Raji (cell line): Measurements from ENCODE around the gene SBK2.

Experiments used
- POLR2A ChIP-seq: IDR thresholded peaks from 2 replicates; pipeline ENCODE4 v1.6.1; 2011; ENCODE audit warnings: low read depth, low read length, control low read depth; ENCODE audit not compliant: insufficient read depth

The SBK2 gene

DNA sequence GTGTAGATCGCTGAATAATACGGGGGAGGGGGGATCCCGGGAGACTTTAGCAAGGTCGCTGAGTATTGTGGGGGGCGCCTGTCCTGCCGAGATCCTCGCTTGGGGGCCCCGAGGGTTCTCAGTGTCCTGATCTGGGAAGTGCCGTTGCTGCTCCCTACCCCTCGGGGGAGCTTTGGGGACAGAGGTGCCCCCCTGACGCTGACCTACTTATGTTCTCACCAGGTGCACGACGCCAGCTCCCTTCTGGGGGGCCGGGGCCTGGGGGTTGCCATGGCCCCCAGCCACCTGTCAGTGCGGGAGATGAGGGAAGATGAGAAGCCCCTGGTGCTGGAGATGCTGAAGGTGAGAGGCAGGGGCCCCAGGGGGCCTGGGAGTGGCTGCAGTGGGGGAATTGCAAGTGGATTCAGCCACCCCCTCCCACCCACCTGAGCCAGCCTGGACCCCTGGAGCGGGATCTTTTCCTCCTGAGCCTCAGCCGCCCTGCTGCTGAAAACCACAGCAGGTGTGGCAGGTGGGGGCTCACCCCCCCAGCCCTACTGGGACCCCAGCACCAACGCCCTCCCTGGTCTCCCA lies 51.4 kb downstream of the SBK2 start:
- no peak for TF ChIP-seq POLR2A

DNA sequence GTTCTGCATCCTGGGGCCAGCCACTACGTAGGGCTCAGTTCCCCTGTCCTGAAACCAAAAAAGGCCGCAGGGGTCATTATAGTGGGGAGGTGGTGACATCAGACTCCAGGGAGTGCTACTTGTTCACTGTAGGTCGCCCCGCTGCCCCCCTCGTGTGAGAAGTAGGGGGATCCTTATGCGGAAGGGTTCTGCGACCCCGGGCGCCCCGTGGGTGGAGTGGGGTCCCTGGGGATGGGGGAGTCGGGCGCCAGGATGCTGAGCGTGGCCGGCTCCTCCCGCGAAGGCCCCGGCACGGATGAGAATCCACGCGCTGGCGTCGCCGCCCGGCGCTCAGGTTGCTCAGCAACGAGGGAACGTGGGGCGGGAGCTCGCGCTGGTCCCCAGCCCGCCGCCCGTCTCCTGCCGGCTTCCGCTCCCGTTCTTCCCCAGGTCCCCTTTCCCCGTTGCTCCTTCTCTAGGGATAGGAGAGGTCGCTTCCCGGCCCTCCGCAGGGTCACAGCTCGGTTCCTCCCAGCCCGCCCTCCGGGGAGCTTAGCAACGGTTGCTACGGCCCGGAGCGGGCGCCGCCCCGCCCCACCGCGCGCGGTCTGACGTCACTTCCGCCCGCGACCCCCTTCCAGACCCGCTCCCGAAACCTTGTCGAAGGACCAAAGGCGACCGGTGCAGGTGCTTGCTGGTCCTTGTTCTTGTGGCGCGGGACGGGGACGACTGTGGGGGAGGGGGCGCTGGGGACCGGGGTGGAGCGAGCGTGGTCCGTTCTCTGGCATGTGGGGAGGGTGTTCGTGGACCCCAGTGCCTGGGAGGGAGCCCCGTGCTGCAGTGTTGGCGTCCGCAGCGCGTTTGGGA lies 52.1 kb downstream of the SBK2 start, which contains the start of gene NAT14:
Gene NAT14 (plus strand): TSS at position 596 of the 846 bp plus-strand sequence. CDS start 521 bp downstream, outside the sequence.
- TF ChIP-seq POLR2A, result peak; percentile 56

- TF ChIP-seq POLR2A, result no peak
These were observed 53.0 kb downstream of the SBK2 start for GRCh38 chr19:55483706-55484592.

DNA sequence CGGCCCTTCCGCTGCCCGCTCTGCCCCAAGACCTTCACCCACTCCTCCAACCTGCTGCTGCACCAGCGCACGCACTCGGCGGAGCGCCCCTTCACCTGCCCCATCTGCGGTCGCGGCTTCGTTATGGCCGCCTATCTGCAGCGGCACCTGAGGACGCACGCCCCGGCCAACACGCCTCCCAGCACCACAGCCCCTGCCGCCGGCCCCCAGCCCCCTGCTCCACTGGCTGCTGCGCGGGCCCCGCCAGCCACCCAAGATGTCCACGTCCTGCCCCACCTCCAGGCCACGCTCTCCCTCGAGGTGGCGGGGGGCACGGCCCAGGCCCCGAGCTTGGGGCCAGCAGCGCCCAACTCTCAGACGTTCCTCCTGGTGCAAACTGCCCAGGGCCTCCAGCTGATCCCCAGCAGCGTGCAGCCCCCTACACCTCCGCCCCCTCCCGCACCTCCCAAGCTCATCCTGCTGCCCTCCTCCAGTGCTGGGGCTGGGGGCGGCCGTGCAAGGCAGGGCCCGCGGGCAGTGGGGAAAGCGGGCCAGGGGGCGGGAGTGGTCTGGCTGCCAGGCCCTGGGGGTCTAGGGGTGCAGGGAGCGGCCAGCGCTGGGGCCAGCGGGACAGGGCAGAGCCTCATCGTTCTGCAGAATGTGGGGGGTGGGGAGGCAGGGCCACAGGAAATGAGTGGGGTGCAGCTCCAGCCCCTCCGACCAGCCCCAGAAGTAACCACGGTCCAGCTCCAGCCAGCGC lies 53.8 kb downstream of the SBK2 start:
- TF ChIP-seq POLR2A, result no peak

DNA sequence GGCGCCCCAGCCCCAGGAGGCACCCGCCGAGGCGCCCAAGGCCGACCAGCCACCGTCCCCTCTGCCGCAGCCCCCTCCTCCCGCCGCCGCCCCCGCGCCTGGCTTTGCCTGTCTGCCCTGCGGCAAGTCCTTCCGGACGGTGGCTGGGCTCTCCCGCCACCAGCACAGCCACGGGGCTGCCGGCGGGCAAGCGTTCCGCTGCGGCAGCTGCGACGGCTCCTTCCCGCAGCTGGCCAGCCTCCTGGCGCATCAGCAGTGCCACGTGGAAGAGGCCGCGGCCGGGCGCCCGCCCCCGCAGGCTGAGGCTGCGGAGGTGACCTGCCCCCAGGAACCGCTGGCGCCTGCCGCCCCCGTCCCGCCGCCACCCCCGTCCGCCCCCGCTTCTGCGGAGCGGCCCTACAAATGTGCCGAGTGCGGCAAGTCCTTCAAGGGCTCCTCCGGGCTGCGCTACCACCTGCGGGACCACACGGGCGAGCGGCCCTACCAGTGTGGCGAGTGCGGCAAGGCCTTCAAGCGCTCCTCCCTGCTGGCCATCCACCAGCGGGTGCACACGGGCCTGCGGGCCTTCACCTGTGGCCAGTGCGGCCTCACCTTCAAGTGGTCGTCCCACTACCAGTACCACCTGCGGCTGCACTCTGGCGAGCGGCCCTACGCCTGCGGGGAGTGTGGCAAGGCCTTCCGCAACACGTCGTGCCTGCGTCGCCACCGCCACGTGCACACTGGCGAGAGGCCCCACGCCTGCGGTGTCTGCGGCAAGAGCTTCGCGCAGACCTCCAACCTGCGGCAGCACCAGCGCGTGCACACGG lies 54.6 kb downstream of the SBK2 start:
- no peak for TF ChIP-seq POLR2A

- no peak for TF ChIP-seq POLR2A
These were observed 55.2 kb downstream of the SBK2 start for GRCh38 chr19:55481794-55482155.

DNA sequence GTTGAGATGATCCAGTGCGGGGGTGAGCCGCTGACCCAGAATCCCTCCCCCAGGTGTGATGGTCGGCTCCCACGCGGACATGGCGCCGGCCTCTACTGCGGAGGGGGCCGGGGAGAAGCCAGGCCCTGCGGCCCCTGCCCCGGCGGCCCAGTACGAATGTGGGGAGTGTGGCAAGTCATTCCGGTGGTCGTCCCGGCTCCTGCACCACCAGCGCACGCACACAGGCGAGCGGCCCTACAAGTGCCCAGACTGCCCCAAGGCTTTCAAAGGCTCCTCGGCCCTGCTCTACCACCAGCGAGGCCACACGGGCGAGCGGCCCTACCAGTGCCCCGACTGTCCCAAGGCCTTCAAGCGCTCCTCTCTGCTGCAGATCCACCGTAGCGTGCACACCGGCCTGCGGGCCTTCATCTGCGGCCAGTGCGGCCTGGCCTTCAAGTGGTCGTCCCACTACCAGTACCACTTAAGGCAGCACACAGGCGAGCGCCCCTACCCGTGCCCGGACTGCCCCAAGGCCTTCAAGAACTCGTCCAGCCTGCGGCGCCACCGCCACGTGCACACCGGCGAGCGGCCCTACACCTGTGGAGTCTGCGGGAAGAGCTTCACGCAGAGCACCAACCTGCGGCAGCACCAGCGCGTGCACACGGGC lies 55.7 kb downstream of the SBK2 start:
- TF ChIP-seq POLR2A, result no peak

DNA sequence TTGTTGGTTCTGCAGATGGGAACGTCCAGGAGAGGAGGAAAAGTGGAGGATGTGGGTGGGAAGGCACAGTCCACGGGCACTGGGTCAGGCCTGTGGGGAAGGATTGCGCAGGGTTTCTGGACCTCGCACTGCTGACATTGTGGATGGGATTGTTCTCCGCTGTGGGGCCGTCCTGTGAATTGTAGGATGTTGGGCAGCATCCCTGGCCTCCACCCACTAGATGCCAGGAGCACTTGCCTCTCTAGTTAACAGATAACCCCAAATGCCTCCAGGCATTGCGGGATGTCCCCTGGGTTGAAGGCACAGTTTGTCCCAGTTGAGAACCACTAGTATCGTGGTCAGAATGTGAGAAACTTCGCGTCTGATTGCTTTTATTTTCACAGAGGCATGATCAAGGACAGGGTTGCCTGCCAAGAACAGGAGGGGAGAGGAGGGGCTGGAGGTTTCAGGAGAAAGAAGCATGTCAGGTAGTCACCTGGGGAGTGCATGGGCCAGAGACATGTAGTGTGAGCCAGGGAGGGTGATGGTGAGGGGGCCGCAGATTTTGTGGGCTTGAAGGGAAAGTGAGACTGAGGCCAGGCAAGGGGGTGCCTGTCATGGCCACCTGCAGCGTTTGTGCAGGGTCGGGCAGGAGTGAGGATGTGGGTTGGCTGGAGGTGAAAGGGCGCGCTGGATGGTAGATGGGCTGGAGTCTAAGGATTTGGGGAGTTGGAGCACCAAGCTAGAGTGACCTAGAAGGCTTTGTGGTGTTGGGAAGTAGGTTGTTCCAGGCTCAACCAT lies 57.3 kb downstream of the SBK2 start:
- TF ChIP-seq POLR2A, result no peak

DNA sequence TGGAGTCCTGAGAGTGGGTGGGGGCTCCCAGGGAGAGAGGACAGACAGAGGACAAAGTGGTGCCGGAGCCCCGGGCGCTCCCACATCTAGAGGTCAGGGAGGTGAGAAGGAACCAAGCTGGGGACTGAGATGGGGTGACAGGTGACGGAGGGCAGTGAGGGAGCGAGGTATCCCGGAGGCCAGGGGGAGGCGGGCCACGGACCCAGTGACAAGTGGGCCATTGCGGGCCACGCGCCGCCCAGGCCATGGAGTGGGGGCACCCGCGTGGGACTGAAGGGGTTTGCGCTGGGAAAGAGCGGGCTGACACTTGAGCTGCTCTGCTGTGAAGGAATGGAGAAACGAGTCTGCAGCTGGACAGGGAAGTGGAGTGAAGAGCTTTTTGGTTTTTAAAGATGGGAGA lies 57.9 kb downstream of the SBK2 start:
- no peak for TF ChIP-seq POLR2A
